GM21381 (cell line): ENCODE measurements around the gene ESF1.
A peak's percentile ranks its signal among the peaks of the same experiment; 100 is the strongest.

Experiments
- ATAC-seq: cut with Tn5 transposase; IDR thresholded peaks from one replicate; pipeline ENCODE4 v1.9.1; 2021; ENCODE audit warnings: mild to moderate bottlenecking, moderate library complexity; ENCODE audit not compliant: unreplicated experiment

The ESF1 gene

GRCh38 chr20:13784893-13785715 is at the start of gene ESF1, which contains the start of gene NDUFAF5:
Gene ESF1, minus strand, starts transcription at chr20:13784919. Its CDS starts 1,779 bp downstream, at chr20:13783140.
Gene NDUFAF5, plus strand, starts transcription at chr20:13785028. Its CDS starts 41 bp downstream, at chr20:13785069.
- ATAC-seq = peak; percentile 98

- no peak for ATAC-seq
Observed at GRCh38 chr20:13831476-13831875, 46.8 kb upstream of the ESF1 start.

GRCh38 chr20:13825465-13825864 is 40.7 kb upstream of the ESF1 start:
- ATAC-seq = no peak

- no peak for ATAC-seq
Observed at GRCh38 chr20:13824459-13824858, 39.7 kb upstream of the ESF1 start.

- ATAC-seq = no peak
Observed at GRCh38 chr20:13822459-13822858, 37.7 kb upstream of the ESF1 start.

GRCh38 chr20:13821876-13822275 is 37.2 kb upstream of the ESF1 start:
- ATAC-seq = no peak

GRCh38 chr20:13819885-13820645 is 35.3 kb upstream of the ESF1 start:
- peak; percentile 74 for ATAC-seq

- no peak for ATAC-seq
Observed at GRCh38 chr20:13817342-13817741, 32.6 kb upstream of the ESF1 start.

- ATAC-seq = no peak
Observed at GRCh38 chr20:13816757-13817156, 32.0 kb upstream of the ESF1 start.

GRCh38 chr20:13814672-13815071 is 30.0 kb upstream of the ESF1 start:
- ATAC-seq = no peak

- ATAC-seq = no peak
Observed at GRCh38 chr20:13813910-13814309, 29.2 kb upstream of the ESF1 start.

GRCh38 chr20:13810446-13810845 is 25.7 kb upstream of the ESF1 start:
- ATAC-seq = no peak

GRCh38 chr20:13809855-13810254 is 25.1 kb upstream of the ESF1 start:
- no peak for ATAC-seq

GRCh38 chr20:13809373-13809772 is 24.7 kb upstream of the ESF1 start:
- ATAC-seq = no peak

- ATAC-seq = no peak
Observed at GRCh38 chr20:13800728-13801134, 16.0 kb upstream of the ESF1 start.

- no peak for ATAC-seq
Observed at GRCh38 chr20:13799974-13800373, 15.3 kb upstream of the ESF1 start.

GRCh38 chr20:13799040-13799439 is 14.3 kb upstream of the ESF1 start:
- ATAC-seq = no peak

GRCh38 chr20:13794667-13795066 is 9.9 kb upstream of the ESF1 start:
- no peak for ATAC-seq

- ATAC-seq = no peak
Observed at GRCh38 chr20:13793001-13793400, 8.3 kb upstream of the ESF1 start.

GRCh38 chr20:13791540-13792459 is 7.1 kb upstream of the ESF1 start:
- ATAC-seq = no peak

GRCh38 chr20:13790708-13791107 is 6.0 kb upstream of the ESF1 start:
- no peak for ATAC-seq
